NCI-H748 (cell line): Measurements from ENCODE around the gene ATP10A.
"Not testable (repeated sequence)": the region's sequence is repeated elsewhere in the genome, so short reads cannot be mapped to it uniquely, and the experiment has no call there.

Source experiments
- DNase-seq: peaks from one replicate; lab custom pipeline; 2025; ENCODE audit not compliant: unreplicated experiment; lab: John Stamatoyannopoulos, UW

Gene ATP10A

DNA sequence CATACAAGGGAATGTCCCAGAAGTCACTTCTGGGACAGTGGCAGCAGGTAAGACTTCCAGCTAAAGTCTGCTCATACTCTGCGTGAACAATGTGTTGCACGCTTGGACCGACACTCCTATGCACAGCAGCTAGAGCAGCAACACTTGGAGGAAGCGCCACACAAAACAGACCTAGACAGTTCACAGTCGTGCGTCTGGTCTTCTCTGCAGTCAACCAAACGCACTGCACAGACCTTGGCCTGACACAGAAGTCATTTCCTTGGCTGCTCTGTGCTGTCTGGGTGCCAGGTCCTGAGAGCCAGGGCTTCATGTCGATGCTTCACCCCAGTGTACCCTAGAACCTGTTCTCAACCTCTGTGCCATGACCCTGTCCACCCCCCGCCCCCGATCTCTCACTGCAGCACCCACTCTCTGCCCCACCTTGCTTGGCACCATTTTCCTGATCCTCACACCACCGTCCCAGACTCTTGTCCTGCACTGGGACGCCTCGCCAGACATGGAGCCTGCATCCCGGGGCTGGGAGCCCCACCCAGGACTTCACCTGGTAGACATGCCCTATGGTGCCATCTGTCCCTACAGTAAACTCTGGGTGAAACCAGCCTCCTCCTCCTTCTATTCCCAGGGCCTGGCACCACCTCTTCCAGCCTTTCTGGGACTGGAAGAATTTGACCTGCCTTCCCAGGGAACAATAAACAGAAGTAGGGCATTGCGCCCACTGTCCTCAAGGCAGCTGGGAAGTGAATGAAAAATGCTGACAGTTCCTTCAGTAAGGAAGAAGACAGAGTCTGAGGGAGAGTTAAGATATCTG lies 3.1 kb downstream of the ATP10A start:
- DNase-seq = no peak

DNA sequence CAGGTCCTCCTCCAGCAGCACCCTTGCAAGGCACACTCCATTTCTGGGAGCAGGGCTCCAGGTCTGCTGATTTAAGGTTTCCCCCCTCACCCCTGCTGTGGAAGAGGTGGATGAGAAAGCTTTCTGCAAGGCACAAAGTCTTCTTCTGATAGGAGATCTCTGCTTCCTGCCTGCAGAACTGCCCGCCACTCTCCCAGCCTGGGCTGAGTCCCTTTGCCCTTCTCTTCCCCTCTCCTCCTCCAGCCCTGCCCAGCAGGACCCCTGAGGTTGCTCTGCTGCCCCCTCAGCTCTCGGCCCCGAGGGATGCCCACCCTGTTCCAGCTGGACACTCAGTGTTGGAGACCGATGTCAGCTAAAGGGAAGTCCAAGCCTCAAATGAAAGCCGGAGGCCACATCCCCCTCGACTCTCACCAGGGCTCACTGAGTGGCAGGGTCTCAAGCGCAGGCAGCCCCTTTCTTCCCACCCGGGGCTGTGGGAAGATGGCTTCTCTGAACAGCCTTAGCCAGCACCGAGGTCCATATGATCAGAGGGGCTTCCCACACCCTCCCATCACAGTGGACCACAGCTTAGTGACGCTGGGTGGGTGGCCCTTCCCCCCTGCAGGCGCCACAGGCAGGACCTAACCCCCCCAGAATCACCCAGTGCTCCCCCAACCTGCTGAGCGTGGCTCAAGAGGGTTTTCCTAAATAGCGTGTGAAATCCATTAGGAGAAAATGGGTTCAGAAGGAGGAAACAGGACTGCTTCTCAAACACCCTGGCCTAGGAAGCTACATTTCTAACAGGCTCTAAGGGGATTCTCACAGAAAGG lies 4.0 kb downstream of the ATP10A start:
- DNase-seq = no peak

DNA sequence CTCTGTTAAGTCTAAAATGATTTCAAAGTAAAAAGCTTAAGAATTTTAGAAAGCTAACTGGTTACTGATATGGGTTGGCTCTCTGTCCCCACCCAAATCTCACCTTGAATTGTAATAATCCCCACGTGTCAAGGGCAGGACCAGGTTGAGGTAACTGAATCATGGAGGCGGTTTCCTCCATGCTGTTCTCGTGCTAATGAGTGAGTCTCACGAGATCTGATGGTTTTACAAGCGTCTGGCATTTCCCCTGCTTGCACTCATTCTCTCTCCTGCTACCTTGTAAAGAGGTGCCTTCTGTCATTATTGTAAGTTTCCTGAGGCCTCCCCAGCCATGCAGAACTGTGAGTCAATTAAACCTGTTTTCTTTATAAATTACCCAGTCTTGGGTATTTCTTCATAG lies 7.1 kb downstream of the ATP10A start:
- not testable (repeated sequence) for DNase-seq

DNA sequence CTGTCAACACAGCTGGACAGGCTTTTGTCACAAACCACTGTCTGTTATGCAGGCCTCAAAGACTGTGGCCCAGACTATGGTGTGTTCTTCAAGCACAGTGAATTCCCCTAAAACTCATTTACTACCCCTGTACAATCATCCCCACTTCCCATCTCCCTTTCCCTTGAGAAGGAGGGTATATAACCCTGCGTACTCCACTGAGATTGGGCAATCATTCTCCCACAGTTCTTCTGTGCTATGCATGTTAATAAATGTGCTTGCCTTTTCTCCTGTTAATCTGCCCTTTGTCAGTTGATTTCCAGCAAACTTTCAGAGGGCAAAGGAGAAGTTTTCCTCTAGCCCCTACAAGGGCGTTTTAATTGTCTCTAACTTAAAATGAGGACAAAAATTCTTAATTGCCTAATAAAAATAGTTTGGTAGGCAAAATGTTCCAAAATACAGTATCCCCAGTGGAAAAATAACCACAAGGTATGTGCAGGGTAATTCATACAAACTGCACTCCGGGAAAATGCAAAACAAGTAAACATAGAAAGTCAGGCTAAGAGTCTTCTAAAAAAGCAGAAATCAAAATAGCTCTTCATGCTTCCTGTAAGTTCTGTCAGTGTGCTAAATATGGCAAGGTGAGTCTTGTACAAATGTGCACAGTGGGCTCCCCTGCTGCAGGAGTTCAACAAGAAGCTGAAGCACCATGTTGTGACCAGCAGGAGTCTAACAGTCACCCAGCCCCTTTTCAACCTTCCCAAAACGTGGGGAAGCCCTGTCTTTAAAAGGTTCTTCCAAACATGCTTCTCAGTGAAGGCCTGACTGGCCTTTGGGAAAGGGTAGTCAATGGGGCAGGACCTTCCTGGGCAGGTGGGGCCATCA lies 10.2 kb downstream of the ATP10A start:
- DNase-seq = no peak

DNA sequence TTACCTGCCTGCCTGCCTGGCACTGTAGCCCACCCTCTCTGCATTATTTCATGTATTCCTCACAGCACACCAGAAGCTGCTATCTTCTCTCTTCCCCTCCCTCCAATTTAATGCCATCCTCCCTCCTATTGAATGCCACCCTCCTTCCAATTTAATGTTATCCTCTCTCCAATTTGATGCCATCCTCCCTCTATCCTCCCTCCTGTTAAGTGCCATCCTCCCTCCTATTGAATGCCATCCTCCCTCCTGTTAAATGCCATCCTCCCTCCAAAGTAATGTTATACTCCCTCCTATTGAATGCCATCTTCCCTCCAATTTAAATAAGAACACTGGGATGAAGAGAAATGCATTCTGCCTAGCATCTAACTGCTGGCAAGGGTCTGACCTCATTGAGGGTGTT lies 11.1 kb downstream of the ATP10A start:
- no peak for DNase-seq

DNA sequence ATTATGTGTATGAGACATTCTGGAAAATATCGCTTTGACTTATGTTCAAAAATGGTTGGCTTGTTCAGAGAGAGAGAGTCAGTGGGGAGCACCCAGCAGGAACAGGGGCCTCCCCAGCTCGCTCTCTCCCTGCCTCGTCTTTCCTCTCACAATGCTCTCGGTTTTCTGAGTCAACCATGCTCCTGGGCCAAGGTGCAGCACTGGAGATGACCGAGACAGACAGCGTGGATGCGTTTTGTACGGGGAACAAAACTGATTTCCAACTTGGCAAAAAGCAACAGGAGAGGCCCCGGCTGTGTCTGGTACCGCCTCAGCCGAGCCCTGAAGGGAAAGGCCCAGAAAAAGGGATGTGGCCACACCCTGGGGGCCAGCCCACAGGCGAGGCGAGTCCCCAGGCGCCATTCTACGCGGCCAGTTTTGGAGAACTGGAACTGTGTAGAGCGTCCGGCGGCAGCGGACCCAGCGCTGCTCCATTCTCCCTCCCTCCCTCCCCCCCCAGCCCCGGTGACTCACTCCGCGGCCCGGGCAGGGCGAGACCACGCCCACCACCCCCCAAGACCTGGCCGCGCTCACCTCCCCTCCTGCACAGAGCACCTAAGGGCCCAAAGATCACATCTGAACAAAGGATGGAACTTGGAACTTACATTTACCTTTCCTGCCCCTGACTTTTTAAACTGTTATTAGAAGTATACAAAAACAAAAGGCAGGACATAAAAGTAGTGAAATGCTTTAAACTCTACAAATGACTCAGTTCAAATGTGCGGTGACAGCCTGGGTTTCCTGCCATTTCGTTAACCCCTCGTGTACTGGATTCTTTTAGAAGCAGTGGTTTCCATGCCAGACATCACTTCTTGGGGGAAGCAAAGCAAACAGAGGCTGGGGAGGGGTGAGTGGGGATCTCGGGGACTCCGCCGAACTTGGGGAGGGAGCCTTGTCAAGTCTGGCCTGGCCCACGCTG lies 12.7 kb downstream of the ATP10A start:
- DNase-seq = peak; percentile 14

DNA sequence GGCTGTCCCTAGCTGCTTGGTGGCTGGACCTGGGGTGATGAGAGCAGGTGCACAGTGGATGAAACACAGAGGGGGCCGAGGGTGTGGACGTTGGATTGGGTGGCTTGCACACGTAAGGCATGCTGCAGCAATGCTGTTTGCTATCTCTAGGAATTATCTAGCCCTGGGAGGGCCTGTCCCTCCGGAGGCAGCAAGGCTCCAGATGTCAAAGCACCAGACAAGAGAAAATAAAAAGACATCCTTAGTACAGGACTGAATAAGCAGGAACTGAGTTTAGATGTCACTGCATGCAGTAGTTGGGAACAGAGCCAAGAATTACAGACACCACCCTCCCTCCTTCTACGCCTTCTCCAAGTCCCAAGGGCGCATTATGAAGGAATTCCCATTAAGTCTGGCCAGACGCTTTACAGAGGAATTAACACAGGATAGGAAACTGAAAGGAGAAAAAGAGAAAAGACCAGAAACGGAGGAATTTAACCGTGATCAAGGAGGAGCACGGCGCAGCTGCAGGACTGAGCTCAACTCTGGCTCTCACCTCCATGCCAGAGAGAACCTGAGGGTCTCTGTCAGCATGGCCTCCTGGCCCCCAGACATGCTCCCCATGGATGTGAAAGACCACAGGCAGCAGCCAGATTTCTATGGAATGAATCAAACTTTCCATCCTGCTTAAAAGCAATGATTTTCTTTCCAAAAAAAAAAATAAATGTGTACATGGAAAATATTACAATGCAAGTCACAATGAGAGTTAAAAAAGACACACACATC lies 13.8 kb downstream of the ATP10A start:
- no peak for DNase-seq

DNA sequence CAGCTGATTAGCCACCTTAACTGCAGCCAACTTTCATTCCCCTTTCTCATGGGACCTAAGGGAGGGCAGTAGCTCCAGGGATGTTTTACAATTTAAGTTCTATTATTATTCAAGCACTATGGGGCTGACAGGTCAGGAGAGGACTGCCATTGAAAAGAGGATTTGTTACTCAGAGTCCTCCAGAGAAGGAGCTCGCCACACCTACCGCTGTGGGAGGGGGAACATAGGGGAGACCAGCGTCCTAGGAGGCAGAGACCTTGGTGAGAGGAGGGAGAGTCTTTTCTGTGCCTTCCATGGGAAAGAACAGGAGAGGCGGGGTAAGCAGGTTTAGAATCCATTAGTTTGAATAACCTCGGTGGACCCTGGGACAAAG lies 14.4 kb downstream of the ATP10A start:
- no peak for DNase-seq

DNA sequence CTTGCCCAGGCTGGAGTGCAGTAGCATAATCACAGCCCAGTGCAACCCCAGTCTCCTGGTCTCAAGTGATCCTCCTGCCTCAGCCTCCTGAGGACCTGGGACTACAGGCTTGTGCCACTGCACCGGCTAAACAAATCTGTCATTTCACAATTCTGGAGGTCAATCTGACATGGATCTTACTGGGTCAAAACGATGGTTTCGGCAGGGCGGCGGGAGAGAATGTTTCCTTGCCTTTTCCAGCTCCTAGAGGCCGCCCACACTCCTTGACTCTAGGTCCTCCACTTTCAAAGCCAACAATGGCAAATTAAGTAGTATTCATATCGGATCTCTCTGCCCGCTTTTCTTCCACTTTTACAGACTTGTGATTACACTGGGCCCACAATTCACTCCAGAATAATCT lies 14.8 kb downstream of the ATP10A start:
- DNase-seq = no peak

DNA sequence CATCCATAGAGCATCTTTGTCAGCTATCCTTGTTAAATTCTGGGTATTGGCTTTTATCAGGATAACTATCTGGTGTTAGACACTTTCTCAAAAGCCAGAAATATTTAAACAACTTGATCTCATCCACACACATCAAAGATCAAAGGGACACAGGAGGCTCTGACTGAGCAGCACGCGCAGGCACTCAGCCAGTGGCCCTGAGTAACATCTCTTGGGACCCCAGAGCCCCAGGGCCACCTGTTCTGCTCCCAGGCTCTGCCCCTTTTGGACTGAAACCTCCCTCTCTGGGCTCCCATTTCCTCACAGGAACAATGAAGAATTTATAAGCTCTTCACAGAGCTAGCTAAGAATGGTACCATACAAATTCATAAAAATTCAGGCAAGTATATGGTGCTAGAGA lies 16.1 kb downstream of the ATP10A start:
- no peak for DNase-seq

DNA sequence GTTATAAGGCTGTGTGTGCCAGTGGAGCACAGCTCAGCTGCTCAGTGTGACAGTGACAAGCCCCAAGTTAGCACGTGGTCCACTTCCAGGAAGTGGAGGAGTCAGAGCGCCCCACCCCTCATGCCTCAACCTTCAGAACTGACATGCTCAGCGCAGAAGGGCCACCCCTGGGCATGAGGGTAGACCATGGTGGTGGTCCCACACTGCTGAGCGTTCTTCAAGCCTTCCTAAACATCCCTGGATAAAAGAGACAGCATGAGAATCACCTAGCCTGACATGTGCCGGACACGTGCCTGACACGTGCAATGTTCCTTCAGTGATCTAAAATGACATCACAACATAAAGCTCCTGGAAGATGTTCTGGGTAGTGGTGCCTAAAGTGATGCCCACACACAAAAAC lies 16.8 kb downstream of the ATP10A start:
- no peak for DNase-seq

DNA sequence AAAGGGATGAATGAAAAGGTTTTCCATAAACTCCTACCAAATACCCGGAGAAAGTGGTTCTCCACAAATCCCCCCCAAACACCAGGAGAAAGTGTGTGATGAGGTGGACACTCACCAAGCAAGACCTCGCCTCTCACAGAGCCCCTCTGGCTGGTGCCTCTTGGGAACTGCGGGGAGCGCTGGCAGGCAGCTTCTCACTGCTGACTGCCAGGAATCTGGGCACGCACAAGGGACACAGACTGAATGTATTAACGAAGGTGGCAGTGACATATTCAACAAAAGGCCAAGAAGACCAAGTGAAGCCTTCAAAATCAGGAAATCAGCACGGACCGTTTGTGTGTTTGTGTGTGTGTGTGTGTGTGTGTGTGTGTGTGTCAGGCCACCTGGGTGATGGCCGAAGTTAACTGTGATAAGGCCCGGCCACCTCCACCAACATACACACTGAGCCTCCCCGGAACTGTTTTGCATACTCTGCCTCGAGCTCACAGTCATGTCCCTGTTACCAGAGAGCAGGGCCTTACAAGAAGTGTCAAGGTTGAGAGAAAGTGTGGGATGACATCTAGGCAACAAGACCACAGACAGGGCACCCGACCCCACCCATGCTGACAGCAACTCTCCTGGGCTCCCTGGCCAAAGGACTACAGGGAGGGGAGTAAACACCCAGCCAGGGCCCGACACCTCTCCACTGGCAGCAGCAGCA lies 18.0 kb downstream of the ATP10A start:
- no peak for DNase-seq

DNA sequence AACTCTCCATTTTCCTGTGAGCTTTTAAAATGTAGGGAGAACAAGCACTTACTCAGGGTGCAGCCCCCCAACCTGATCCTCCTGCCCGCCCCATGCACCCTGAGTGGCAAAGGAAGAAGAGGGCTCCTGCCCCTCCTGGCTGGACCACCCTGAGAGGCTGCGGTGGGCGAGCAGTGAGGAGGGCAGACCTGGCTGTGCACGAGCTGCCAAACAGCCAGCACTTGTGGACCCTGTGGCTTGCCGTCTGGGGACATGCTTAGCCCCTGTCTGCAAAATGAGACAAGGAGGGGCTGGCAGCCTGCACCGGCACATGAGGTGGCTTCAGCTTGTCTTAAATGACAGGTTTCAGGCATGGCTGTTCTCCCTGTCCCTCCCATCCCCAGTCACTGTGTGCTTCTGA lies 18.6 kb downstream of the ATP10A start:
- DNase-seq = no peak

DNA sequence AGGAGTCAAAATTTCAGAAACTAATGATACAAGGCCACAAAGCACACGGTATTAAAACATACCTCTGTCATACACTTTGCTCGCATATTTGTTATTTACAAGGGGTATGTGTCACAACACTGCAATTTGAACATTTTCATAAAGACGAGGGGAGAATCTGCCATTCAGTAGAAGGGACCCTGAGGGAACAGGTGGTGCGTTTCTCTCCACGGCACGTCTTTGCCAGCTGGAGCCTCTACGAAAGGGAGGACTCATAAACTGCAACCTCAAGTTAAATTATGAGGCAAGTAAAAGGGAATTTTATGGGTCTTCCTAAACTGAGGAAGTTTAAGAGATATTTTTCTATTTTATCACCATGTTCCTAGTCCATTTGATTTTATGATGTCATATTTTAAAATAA lies 19.1 kb downstream of the ATP10A start:
- no peak for DNase-seq

DNA sequence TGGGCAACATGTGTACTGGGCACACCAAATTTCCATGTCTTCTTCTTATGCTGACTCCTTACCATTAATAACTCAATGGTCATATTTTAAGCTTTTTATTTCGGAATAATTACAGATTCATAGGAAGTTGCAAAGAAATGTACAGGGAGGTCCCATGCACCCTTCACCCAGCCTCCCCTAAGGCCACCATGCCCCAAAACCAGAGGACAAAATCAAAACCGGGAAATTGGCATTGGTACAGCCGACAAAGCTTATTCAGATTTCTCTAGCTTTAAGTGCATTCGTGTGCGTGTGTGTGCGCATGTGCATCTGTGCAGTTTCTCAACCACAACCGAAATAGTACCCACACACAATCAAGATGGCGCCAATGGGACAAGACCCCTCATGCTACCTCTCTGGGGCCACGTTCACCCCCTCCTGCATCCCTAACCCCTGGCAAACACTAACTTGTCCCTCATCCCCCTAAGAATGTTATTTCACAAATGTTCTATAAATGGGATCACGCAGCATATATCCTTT lies 23.4 kb downstream of the ATP10A start:
- no peak for DNase-seq

DNA sequence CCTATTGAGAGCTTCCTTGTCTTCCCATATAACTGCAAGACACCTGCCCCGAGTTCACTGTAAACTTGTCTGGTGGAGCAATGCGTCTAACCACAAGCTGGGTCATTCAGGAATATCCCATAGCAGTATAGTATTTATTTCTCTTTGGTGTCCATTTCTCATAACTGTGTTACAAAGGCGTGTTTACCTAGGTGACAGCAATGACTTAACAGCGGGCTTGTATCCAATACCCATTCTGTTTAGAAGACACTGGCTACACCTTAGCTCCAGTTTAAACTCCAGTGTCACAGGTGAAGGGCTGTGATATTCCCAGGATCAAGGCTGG lies 24.3 kb downstream of the ATP10A start:
- DNase-seq = no peak

DNA sequence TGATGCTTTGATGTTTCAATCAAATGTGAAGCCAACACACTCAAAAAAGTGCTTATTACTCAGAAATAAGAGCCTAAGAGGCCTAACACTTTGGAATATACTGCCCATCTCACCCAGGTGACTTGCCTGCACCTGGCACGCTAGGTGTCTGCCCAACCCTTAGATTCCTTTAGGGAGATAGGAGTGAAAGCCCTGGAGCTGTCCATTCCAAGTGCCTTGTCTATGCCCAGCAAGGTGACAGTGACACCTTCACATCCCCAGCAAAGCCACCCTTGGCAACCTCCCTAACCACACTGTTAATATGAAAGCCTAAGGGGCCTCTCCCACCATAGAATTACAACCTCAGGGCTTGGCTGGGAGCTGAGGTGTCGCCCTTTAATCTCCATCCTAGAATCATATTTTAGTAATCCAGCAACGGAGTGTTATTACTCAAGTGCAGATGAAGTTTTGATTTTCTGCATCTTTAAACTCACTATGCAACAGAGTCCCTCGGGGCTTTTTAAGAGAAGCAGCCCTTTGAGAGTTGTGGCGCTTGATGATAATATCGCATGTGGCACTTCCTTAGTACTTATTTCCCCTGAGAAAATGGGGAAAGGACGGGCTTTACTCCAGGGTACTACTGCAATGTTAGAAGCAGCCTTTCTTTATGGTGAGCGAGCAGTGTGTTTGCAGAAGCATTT lies 24.8 kb downstream of the ATP10A start:
- DNase-seq = no peak

DNA sequence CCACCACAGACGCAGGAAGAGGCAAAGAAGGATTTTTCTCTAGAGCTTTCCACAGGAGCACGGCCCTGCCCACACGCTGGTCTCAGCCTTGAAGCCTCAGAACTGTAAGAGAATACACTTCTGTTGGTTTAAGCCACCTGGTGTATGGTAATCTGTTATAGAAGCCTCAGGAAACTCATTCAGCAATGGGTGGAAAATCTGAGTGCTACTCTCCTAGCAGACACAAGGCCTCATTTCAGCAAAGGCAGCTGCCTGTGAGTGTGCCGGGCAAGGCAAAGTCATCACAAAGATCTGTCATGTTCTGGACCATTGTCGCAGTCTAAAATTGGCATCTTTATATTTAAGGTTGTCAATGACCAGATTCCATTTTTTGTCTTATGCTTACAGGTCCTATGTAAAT lies 31.0 kb downstream of the ATP10A start:
- no peak for DNase-seq
